ENCODE data around the gene LMNA.

GRCh38 chr1:156152628-156153027 lies 38.1 kb downstream of the LMNA start:
- no peak for TF ChIP-seq POLR2AphosphoS5 (IDR thresholded peaks at IDR 0.05)
- no peak for TF ChIP-seq POLR2A (IDR thresholded peaks at IDR 0.05)
- no peak for TF ChIP-seq CTCF (IDR thresholded peaks at IDR 0.05)
